Measurements from ENCODE around the gene NIP7.
"Not testable (repeated sequence)": the region's sequence is repeated elsewhere in the genome, so short reads cannot be mapped to it uniquely, and the experiment has no call there.

NIP7 gene

DNA sequence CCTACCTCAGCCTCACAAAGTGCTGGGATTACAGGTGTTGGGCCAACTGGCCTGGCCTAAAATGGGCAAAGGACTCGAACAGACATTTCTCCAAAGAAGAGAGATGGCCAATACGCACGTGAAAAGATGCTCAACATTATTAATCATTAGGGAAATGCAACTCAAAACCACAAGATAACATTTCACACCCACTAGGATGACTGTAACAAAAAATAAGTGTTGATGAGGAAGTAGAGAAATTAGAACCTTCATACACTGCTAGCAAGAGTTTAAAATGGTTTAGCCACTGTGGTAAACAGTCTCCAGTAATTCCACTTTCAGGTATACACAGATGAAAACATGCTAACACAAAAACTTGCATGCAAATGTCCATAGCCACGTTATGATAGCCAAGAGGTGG lies 6.4 kb downstream of the NIP7 start:
- DNase-seq (ENCODE audit: low read depth): no peak

DNA sequence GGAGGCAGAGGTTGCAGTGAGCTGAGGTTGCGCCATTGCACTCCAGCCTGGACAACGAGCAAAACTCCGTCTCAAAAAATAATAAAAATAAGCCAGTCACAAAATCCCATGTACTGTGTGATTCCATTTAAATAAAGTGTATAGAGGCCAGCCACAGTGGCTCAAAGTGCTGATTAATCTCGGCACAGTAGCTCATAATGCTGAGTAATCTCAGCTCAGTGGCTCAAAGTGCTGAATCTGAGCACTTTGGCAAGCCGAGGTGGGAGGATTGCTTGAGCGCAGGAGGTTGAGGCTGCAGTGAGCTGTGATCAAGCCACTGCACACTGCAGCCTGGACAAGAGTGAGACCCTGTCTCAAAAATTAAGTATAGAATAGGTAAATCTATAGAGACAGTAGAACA lies 7.1 kb downstream of the NIP7 start:
- DNase-seq (ENCODE audit: low read depth): no peak

DNA sequence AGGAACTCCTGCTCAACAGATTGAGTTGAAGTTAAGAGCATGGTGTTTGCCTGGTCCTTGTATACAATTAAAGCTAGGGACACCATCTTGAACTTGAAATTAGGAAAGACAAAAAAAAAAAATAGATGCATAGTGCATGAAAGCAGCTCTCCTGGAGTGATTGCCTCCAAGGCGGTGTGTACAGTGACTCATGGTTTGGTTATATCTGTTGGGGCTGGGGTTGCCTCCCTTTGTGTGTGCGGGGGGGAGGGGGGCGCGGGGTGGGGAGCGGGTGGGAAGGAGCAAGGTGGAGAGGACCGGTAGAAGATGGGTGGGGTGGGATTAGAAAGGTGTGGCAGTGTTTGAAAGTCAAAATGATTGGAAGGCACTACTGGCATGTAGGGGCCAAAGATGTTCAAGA lies 8.7 kb downstream of the NIP7 start:
- DNase-seq (ENCODE audit: low read depth): no peak

DNA sequence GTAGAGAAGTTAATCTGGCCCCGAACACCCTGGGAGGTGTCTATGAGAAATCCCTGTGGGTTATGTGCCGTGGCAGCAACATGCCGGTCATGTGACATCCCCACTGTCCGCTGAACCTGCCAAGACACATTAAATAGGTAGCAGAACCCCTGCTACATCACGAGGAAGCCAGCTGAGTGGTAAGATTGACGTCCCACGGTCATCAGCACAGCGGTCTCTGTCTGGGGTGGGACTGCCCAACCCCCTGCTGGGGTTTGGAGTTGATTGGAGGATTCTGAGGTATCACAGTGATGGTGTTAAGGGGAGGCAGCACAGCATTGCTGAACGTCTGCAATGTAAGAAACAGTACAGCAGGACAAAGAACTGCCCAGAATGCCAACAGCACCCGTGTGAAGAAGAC lies 10.0 kb downstream of the NIP7 start:
- no peak for DNase-seq (ENCODE audit: low read depth)

DNA sequence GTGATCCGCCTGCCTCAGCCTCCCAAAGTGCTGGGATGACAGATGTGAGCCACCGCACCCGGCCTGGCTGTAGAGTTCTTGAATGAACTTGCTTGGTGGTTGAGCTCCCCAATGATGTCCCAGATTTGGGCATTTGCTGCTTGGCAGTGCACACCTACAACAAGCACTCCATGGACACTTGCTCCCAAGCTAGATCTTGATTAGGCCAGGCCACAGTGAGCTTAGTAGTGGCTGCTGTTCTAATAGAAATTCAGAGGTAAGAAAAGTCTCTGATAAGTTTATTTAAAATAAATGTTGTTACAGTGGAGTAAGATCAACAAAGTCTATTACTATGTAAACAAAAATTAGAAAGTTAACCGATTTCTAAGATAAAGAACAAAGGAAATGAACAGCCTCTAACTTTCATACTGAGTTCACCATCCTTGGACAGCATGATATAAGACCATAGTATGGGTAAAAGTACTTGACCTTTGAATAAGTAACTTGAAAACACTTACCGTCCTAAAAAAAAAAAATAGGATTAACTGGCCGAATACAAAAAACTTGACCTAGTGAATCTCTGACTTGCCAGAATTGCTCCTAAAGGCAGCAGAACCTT lies 11.1 kb downstream of the NIP7 start:
- no peak for DNase-seq (ENCODE audit: low read depth)

DNA sequence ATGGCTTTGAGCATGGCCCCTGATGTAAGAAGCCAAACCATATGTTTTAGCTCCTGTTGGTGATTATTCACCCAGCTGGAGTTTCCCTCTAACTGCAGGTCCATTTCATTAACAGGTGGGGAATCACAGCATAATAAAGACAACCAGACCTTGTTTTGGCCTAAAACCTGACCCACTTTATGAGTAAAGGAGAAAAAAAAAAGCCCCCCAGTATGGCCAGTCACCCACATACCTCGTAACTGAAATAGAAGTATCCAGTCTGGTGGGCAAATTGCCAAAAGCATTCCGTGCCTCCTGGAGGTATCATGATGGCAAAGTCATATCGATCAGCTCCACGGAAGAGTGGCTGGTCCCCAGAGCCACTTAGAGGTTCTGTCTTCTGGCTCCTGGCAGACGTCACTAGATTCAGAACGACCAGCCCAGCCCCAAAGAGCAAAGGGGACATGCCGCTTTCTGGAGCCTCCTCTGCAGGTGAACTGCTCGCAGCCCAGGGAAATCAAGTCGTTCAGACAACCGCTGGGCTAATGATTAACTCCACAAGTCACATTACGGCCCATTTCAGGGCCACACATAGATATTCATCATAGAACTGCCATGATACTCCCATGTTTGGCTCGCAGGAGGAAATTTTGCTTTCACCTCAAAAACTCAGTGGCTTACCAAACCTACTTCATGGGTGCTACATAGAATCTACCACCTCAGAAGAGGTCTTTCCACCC lies 11.9 kb downstream of the NIP7 start, which contains the start of gene TMED6:
TMED6 (minus strand) TSS at position 478 of the 719 bp plus-strand sequence; CDS start at position 445, 33 bp downstream.
- DNase-seq (ENCODE audit: low read depth): no peak

DNA sequence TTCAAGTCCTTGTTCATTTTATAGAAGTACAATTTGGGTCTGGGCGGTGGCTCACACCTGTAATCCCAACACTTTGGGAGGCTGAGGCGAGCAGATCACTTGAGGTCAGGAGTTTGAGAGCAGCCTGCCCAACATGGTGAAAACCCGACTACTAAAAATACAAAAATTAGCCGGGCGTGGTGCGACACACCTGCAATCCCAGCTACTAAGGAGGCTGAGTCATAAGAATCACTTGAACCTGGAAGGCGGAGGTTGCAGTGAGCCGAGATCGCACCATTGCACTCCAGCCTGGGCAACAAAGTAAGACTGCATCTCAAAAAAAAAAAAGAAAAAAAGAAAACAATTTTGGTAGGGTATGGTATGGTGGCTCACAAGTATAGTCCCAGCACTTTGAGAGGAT lies 20.5 kb downstream of the NIP7 start:
- DNase-seq (ENCODE audit: low read depth): not testable (repeated sequence)

DNA sequence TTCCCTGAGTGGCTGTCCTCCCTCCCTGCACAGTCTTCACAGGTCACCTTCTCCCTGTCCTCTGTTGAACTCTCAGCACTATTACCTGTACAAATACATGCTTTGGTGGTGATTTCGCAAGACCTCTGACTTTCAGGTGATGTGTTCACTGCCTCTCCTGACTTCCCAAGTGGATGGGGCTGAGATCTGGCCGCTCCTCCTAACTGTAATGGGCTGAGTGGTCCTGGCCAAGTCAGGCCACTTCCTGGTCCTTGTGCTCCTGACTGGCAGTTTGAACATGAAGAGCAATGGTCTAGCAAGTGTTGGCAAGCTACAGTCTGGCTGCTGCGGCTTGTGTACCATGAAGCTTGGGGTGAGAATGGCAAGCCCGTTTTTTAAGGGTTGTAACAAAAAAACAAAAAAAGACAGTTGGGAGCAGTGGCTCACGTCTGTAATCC lies 23.7 kb downstream of the NIP7 start:
- DNase-seq (ENCODE audit: low read depth): no peak

DNA sequence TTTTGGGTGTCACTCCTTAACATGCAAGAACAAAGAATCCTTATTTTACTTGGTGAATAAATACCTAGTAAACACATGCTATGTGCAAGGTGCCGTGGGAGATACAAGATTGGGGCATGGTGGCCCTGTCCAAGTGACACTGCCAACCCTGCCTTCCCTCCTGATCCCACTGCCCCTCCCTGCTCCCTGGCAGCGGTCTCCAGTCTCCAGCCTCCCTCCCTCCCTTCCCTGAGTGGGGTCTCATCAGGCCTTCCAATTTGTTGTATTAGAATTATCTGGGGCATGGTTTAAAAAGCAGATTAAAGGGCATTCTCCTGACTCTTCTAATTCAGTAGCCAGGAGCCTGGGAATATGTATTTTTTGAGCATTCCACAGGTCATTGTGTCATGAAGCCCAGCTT lies 24.5 kb downstream of the NIP7 start:
- DNase-seq (ENCODE audit: low read depth): no peak

DNA sequence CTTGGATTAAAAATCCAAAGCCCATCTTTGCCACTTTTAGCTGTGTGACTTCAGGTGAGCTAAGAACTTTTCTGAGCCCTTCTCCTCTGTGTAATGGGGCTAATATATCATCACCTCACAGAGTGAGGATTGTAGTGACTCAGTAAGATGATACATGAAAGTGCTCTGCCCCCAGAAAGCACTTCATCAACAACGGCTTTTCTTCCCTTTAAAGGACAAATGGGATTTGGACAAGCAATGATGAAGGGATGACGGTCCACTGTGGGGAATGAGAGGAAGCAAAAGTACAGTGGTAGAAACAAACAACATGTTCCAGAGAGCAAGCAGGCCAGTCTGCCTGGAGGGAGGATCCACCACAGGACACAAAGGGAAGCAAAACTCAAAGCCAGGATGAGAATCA lies 26.3 kb downstream of the NIP7 start:
- DNase-seq (ENCODE audit: low read depth): no peak

DNA sequence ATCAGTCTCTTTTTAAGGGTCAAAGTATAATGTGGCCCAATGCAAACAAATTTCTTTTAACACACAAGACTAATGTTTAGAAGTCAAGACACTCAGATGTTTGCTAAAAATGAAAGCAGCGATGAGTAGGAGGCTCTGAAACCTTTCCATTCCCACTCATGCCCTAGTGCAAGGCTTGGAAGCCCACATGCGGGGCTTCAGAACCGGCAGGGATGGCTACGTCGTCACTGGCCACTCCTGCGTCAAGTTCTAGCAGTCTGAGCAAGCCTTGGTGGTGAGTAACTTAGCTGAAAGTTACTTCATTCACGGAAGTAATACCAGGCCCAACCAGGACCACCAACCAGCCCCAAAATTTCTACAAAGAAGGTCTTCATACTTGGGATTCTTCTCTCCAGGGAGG lies 26.9 kb downstream of the NIP7 start:
- no peak for DNase-seq (ENCODE audit: low read depth)

DNA sequence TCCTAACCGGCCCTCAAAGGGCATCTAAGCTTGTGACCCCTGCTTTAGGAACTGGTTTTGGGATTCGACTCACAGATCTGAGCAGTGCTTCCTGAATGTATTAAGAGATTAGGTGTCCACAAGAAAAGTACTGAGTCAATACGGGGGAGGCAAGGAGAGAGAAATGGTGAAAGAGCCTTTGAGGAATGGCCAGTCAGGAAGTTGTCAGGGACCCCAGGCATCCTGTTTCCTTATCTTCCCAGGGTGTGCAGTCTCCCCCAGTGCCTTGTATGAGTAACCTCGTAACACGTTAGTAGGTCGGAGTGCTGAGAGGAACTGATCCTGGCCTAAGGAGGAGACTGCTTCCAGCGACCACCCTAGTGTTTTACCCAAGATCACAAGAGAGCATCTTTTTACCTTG lies 28.4 kb downstream of the NIP7 start:
- no peak for DNase-seq (ENCODE audit: low read depth)

DNA sequence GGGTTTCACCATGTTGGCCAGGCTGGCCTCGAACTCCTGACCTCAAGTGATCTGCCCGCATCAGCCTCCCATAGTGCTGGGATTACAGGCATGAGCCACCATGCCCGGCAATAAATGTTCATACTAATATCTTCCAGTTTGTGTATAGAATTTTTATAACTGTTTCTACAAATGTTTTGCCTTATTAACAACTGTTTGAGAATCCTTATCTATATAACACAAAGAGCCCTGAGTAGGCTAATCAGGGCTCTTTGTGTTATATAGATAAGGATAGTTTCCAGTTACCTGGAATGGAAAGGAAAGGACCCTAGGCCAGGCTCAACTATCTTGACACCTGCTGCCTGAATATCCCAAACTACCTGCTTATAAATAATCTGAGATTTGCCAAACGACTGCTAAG lies 29.3 kb downstream of the NIP7 start:
- no peak for DNase-seq (ENCODE audit: low read depth)

DNA sequence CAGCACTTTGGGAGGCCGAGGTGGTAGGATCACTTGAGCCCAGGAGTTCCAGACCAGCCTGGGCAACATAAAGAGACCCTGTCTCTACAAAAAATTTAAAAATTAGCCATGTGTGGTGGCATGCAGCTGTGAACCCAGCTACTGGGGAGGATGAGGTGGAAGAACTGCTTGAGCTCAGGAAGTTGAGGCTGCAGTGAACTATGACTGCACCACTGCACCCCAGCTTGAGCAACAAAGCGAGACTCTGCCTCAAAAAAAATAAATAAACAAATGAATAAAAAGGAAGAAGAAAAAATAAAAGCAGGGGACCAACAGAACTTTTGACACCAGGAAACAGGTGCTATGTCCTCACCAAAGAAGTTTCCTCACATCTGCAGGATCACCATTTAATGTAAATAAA lies 32.0 kb downstream of the NIP7 start:
- DNase-seq (ENCODE audit: low read depth): no peak

DNA sequence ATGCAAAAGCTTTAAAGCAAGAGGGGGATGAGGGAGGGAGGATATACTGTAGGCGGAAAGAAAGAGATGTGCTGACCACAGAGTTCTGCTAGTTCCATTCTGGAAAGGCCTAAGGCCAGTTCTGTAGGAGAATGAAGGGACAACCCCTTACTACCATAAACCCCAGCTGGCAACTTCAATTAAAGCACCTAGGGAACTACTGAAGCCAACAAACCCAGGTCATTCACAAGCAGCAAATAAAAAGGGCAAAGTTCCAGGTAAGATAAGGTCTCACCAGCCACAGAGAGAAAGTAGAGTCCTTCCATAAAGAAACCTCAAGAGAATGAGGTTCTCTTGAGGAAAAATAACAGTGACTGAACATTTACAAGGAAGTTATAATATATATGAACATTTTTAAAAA lies 33.4 kb downstream of the NIP7 start:
- DNase-seq (ENCODE audit: low read depth): no peak

DNA sequence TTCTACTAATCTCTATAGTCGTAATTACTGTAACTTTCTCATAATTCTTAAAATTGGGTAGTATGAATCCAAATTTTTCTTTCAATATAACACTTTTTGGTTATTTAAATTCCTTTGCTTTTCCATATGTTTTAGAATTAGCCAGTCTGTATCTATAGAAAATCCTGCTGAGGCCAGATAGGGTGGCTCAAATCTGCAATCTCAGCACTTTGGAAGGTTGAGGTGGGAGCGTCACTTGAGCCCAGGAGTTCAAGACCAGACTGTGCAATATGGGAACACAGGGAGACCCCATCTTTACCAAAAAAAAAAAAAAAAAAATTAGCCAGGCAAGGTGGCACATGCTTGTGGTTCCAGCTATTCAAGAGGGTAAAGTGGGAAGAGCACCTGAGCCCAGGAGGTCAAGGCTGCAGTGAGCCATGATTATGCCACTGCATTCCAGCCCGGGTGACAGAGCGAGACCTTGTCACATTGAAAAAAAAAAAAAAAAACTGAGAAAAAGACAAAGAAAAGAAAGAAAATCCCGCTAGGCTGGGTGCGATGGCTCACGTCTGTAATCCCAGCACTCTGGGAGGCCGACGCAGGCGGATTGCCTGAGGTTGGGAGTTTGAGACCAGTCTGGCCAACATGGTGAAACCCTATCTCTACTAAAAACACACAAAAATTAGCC lies 37.0 kb downstream of the NIP7 start:
- no peak for DNase-seq (ENCODE audit: low read depth)

DNA sequence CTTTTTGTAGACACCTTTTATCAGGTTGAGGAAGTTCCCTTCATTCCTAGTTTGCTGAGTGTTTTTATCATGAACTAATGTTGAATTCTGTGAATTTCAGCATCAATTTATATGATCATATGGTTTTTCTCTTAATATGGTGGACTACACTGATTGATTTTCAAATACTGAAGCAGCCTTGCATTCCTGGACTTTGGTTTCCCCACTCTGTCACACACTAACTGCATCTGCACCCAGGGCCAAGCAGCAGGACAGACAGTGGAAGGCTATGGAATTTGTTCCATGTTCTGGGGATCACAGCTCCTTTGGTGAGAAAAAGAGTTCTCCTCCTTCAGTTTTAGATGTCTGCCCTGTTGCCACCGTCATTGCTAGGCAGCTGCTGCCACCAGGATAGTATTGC lies 38.5 kb downstream of the NIP7 start:
- no peak for DNase-seq (ENCODE audit: low read depth)

DNA sequence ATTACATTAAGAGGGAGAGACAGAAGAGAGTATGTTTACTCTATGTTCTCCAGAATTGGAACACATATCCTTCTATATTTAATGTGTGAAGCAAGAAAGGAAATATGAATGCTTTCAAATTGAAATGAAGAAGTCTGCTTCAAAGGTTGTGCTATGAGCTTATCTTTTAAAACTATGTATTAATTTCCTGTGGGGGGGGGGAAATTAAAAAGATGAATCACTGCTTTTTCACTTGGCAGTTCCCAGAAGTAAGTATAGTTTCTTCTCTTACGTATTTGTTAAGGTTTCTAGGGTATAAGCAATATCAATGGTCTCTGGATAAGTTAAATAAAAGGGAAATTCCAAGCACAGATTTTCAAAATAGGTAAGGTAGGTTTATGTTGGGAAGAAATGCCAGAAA lies 39.2 kb downstream of the NIP7 start:
- no peak for DNase-seq (ENCODE audit: low read depth)

DNA sequence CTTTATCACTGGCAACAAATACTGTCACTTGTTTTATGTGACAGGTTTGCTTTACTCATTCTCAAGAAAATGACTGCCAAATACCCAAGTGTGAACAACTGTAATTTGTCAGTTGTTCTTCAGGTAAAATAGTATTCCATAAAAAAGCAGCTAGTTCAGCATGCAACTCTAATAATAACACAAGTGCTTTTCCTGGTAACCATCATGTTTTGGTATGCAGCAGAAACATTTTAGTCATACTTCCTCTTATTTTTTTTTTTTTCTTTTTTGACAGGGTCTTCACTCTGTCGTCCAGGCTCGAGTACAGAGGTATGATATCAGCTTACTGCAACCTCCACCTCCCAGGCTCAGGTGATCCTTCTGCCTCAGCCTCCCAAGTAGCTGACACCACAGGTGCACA lies 41.7 kb downstream of the NIP7 start:
- no peak for DNase-seq (ENCODE audit: low read depth)

DNA sequence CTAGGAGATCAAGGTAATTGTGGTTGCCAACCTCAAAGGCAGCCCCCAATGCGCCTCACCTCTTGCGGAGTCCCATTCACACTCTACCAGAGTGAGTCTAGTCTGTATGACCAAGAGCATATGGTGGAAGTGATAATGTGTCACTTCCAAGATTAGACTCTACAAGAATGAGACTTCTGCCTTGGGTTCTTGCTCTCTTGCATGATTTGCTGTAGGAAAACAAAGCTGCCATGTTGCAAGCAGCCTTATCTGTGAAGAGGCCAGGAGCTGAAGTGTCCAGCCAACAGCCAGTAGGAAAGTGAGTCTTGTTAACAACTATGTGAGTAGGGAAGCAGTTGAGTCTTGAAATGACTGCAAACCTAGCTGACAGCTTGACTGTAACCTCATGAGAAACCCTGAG lies 42.8 kb downstream of the NIP7 start:
- no peak for DNase-seq (ENCODE audit: low read depth)

DNA sequence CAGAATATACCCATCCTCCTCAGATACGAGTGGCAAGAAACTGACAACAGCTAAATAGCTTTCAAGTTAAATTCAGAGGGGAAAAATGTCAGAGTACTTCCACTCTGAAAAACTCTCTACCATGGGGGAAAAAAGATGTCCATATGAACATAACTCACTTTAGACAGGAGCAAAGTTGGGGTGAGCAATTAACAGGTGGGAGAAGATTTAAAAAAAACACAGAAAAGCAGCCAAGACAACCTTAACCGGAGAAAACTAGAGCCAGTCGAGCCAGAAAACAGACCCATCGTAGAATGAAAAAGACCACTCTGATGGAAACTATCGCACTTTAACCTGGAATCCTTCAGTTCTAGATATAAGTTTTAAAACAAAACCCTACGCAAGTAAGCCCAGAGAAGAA lies 45.4 kb downstream of the NIP7 start:
- DNase-seq (ENCODE audit: low read depth): no peak

DNA sequence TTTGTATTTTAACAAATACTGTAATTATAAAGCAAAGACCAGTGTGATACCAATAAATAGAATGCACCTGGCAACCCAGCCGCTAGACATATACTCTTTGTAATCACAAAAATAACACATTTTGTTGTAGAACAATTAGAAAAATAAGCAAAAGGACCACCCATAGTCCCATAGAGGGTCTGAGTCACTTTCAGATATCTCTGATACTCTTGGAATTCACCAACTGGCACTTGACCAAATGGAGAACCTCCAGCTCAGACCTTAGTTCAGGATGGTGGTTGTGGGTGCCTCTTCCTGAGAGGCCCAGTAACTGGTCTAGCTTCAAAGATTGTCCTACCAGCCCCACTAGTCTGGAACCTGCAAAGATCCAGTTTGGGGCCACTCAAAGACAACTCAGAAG lies 47.0 kb downstream of the NIP7 start:
- DNase-seq (ENCODE audit: low read depth): no peak
